ENCODE results near the gene PLEKHM3.
A peak's percentile ranks its signal among the peaks of the same experiment; 100 is the strongest.

The PLEKHM3 gene

GRCh38 chr2:207849443-207849842, 175.9 kb downstream of the PLEKHM3 start:
- DNase-seq: no peak

GRCh38 chr2:207848545-207848928, 176.8 kb downstream of the PLEKHM3 start:
- no peak for DNase-seq

GRCh38 chr2:207847807-207848544, 177.4 kb downstream of the PLEKHM3 start:
- no peak for DNase-seq

- DNase-seq: no peak
Observed at GRCh38 chr2:207847098-207847806, 178.1 kb downstream of the PLEKHM3 start.

GRCh38 chr2:207845202-207845864, 180.0 kb downstream of the PLEKHM3 start:
- DNase-seq: no peak

- DNase-seq: no peak
Observed at GRCh38 chr2:207844648-207845047, 180.7 kb downstream of the PLEKHM3 start.

- no peak for DNase-seq
Observed at GRCh38 chr2:207840101-207840500, 185.2 kb downstream of the PLEKHM3 start.

- DNase-seq: no peak
Observed at GRCh38 chr2:207839575-207839974, 185.8 kb downstream of the PLEKHM3 start.

GRCh38 chr2:207839028-207839427, 186.3 kb downstream of the PLEKHM3 start:
- no peak for DNase-seq

GRCh38 chr2:207836521-207837133, 188.7 kb downstream of the PLEKHM3 start:
- DNase-seq: no peak

- no peak for DNase-seq
Observed at GRCh38 chr2:207835805-207836204, 189.5 kb downstream of the PLEKHM3 start.

- peak; percentile 46 for DNase-seq
Observed at GRCh38 chr2:207833251-207833751, 192.0 kb downstream of the PLEKHM3 start.

GRCh38 chr2:207831584-207832248, 193.6 kb downstream of the PLEKHM3 start:
- no peak for DNase-seq

GRCh38 chr2:207830778-207831438, 194.4 kb downstream of the PLEKHM3 start:
- DNase-seq: no peak

GRCh38 chr2:207828361-207829057, 196.8 kb downstream of the PLEKHM3 start:
- DNase-seq: no peak

- DNase-seq: no peak
Observed at GRCh38 chr2:207825978-207826377, 199.3 kb downstream of the PLEKHM3 start.

- no peak for DNase-seq
Observed at GRCh38 chr2:207825045-207825954, 200.0 kb downstream of the PLEKHM3 start.

- DNase-seq: no peak
Observed at GRCh38 chr2:207823865-207824264, 201.5 kb downstream of the PLEKHM3 start.

- DNase-seq: no peak
Observed at GRCh38 chr2:207819839-207820784, 205.2 kb downstream of the PLEKHM3 start.

All from inflammatory macrophage treated with lipopolysaccharide for 4 hours (primary cell).